Kidney tubule cell (primary cell): Measurements from ENCODE around the gene PHGDH.

Source experiments
- DNase-seq: peaks from one replicate; pipeline ENCODE4 v3.0.0-alpha.2; 2018; ENCODE audit warnings: low spot score

The PHGDH gene

GRCh38 chr1:119790451-119791198, 78.9 kb downstream of the PHGDH start:
- no peak for DNase-seq

GRCh38 chr1:119791377-119791776, 79.6 kb downstream of the PHGDH start:
- peak; percentile 70 for DNase-seq
